SU-DHL-6 (cell line): Measurements from ENCODE around the gene LRRC4C.

ENCODE experiments used
- H2AFZ ChIP-seq: fragments of 200-600 bp; sonication (generic); 2 replicates; pipeline ENCODE4 v1.6.1; 2014; ENCODE audit warnings: low read depth, mild to moderate bottlenecking, moderate library complexity, mixed read lengths, antibody characterized with exemption, low read length; ENCODE audit not compliant: severe bottlenecking
- H3F3A ChIP-seq: fragments of 200-600 bp; shearing (Covaris generic); 2 replicates; pipeline ENCODE4 v1.6.0; 2016; ENCODE audit warnings: antibody characterized with exemption, mild to moderate bottlenecking; ENCODE audit not compliant: insufficient read depth
- H3K27ac ChIP-seq: fragments of 200-600 bp; sonication (generic); 2 replicates; pipeline ENCODE4 v1.5.1; 2016; ENCODE audit warnings: low read depth, mild to moderate bottlenecking, low read length, moderate library complexity, mixed read lengths
- H3K27me3 ChIP-seq: fragments of 200-600 bp; sonication (generic), shearing (Covaris generic); 2 replicates; pipeline ENCODE4 v1.6.0; 2014; ENCODE audit warnings: mild to moderate bottlenecking, low read length
- H3K36me3 ChIP-seq: fragments of 200-600 bp; sonication (generic); 2 replicates; pipeline ENCODE4 v1.6.1; 2014; ENCODE audit warnings: mild to moderate bottlenecking, low read length, mixed read lengths
- H3K4me2 ChIP-seq: fragments of 300-600, 200-600 bp; shearing (Covaris generic), sonication (generic); 2 replicates; pipeline ENCODE4 v1.6.0; 2014; ENCODE audit warnings: low read length, low read depth, mild to moderate bottlenecking; ENCODE audit not compliant: poor library complexity, severe bottlenecking
- H3K4me3 ChIP-seq: fragments of 200-600 bp; sonication (generic); 2 replicates; pipeline ENCODE4 v1.5.1; 2014; ENCODE audit warnings: antibody characterized with exemption, low read length, mild to moderate bottlenecking, mixed read lengths; ENCODE audit not compliant: insufficient read depth, poor library complexity, severe bottlenecking
- H3K79me2 ChIP-seq: fragments of 200-600 bp; sonication (generic); 2 replicates; pipeline ENCODE4 v1.6.1; 2014; ENCODE audit warnings: mild to moderate bottlenecking, low read length, moderate library complexity; ENCODE audit not compliant: insufficient read depth
- H3K9ac ChIP-seq: fragments of 200-600 bp; sonication (generic); 2 replicates; pipeline ENCODE4 v1.7.0; 2014; ENCODE audit warnings: mild to moderate bottlenecking, low read length
- H3K9me2 ChIP-seq: fragments of 200-600 bp; sonication (generic); replicated peaks from 2 replicates; pipeline ENCODE4 v1.6.1; 2014; ENCODE audit warnings: low read length; ENCODE audit not compliant: insufficient read depth
- H3K9me3 ChIP-seq: fragments of 200-600 bp; sonication (generic); 2 replicates; pipeline ENCODE4 v1.6.1; 2014; ENCODE audit warnings: low read length, mixed read lengths; ENCODE audit not compliant: insufficient read depth
- H4K20me1 ChIP-seq: fragments of 200-600 bp; sonication (generic); 2 replicates; pipeline ENCODE4 v1.6.1; 2014; ENCODE audit warnings: low read depth, mild to moderate bottlenecking, antibody characterized with exemption, low read length, moderate library complexity, mixed read lengths
- EZH2phosphoT487 ChIP-seq: fragments of 200-600 bp; sonication (generic), shearing (Covaris generic); conservative IDR thresholded peaks from 2 replicates; pipeline ENCODE4 v1.6.1; 2018; ENCODE audit warnings: mild to moderate bottlenecking, antibody characterized with exemption, low read length, moderate library complexity, mixed read lengths
- TF ChIP-seq, protein P1 (sequence below): fragments of 200-600 bp; sonication (generic); IDR thresholded peaks from one replicate; pipeline ENCODE4 v1.5.1; 2017; ENCODE audit warnings: antibody characterized with exemption, mild to moderate bottlenecking, low read length, moderate library complexity; ENCODE audit not compliant: insufficient read depth, poor library complexity, severe bottlenecking

LRRC4C gene

DNA sequence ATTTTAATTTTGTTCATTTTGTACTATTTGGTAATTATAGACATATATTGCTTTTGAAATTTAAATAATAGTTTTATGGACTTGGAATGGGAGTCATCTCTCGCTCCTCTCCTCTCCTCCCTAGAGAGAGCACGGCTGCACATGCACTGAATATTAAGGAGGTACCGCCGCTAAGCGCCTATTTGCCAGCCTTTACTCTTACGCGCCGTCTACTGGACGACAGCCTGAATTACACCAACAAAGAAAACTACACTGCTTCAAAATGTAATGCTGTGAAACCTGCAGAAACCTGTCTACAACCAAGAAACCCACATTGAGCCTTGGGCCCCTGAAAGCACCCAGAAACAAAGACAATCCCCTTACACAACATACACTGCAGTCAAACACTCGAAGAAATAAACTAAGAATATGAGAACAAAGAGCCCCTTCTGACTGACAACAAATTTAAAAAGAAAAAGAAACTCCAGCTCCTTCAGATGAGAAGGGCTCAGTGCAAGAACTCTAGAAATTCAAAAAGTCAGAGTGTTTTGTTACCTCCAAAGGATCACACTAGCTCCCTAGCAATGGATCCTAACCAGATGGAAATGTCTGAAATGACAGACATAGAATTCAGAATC lies 737.2 kb downstream of the LRRC4C start:
- Histone ChIP-seq H3K9me2 (no peaks in the 10 kb centered on the region), H3K4me3 (no peak overlapping the region), H3K79me2 (no peaks in the 10 kb centered on the region), H3K9me3 (no peaks in the 10 kb centered on the region), H3K36me3 (no peaks in the 10 kb centered on the region), H3K27ac (no peak overlapping the region), H3K27me3 (no peaks in the 10 kb centered on the region), H4K20me1 (no peaks in the 10 kb centered on the region), H3K4me2 (no peak overlapping the region), H2AFZ (no peak overlapping the region), H3F3A (no peaks in the 10 kb centered on the region), H3K9ac (no peak overlapping the region)
- TF ChIP-seq, protein P1, sequence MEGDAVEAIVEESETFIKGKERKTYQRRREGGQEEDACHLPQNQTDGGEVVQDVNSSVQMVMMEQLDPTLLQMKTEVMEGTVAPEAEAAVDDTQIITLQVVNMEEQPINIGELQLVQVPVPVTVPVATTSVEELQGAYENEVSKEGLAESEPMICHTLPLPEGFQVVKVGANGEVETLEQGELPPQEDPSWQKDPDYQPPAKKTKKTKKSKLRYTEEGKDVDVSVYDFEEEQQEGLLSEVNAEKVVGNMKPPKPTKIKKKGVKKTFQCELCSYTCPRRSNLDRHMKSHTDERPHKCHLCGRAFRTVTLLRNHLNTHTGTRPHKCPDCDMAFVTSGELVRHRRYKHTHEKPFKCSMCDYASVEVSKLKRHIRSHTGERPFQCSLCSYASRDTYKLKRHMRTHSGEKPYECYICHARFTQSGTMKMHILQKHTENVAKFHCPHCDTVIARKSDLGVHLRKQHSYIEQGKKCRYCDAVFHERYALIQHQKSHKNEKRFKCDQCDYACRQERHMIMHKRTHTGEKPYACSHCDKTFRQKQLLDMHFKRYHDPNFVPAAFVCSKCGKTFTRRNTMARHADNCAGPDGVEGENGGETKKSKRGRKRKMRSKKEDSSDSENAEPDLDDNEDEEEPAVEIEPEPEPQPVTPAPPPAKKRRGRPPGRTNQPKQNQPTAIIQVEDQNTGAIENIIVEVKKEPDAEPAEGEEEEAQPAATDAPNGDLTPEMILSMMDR: peak; percentile 72
- TF ChIP-seq EZH2phosphoT487: no peak

DNA sequence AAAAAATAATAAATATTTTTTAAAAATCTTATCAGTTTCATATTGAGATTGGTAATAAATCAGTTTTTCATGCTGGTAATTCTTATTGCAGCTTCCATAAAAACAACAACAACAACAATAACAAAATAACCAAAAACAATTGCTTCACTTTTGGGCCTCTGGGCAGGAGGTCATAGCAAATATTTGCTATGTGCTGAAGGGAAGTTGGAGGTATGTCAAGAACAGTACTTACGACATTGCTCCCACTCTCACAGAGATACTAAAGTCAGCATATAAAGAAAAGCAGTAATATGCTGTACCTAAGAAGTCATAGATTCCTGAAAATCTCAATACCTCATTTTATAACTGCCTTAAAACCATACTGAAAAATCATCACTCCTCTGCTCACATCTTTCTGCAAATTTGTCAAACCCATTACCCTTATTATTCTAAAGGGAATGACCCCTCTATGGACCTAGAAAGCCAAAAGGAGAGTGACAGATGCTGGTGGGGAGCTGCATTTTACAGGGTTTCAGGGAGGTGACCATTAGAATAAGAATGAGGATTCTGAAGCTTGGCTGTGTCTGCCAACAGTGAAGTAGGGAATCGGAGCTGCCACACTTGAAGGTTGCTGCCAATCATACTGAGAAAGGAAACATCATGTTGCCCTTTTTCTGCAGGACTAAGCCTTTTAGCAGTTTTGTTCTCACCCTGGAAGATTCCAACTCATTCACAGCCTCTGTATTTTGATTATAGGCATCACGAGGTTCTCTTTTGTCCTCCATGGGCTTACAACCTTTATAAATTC lies 742.9 kb downstream of the LRRC4C start:
- no peaks in the 10 kb centered on the region for H3K36me3 ChIP-seq
- H3K9me2 ChIP-seq: no peaks in the 10 kb centered on the region
- no peak overlapping the region for H2AFZ ChIP-seq
- no peaks in the 10 kb centered on the region for H4K20me1 ChIP-seq
- H3K27ac ChIP-seq: no peak overlapping the region
- H3K27me3 ChIP-seq: no peaks in the 10 kb centered on the region
- no peak overlapping the region for H3K9ac ChIP-seq
- no peak for TF ChIP-seq EZH2phosphoT487
- TF ChIP-seq, protein P1: no peak
- H3K4me2 ChIP-seq: no peak overlapping the region
- H3K9me3 ChIP-seq: no peaks in the 10 kb centered on the region
- H3F3A ChIP-seq: no peaks in the 10 kb centered on the region
- no peak overlapping the region for H3K4me3 ChIP-seq
- no peaks in the 10 kb centered on the region for H3K79me2 ChIP-seq

DNA sequence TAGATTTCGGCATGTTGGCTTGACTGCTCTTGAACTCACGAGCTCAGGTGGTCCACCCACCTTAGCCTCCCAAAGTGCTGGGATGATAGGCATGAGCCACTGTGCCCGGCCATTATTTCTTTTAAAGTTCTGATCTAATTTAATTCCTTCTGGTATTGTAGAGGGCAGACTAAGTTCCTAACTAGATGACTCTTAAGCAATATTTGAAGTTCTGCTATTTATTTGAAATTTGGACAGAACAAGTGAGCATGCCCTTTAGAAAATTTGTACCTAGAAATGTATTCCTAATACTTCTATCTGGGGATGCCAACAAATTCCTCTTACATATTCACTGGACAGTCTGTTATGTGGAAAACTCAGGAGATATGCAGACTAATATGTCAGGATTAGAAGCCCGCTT lies 746.4 kb downstream of the LRRC4C start:
- TF ChIP-seq, protein P1: no peak
- TF ChIP-seq EZH2phosphoT487: no peak
- Histone ChIP-seq H3K36me3 (no peaks in the 10 kb centered on the region), H3K4me3 (no peak overlapping the region), H3K9me2 (no peaks in the 10 kb centered on the region), H3K79me2 (no peaks in the 10 kb centered on the region), H4K20me1 (no peaks in the 10 kb centered on the region), H3K9me3 (no peaks in the 10 kb centered on the region), H3K27me3 (no peaks in the 10 kb centered on the region), H3K4me2 (no peak overlapping the region), H3K27ac (no peak overlapping the region), H3K9ac (no peak overlapping the region), H2AFZ (no peak overlapping the region), H3F3A (no peaks in the 10 kb centered on the region)
